Neural cell (in vitro differentiated cells): ENCODE data around the gene ADCY1. TPM values are rescaled to one million over a fixed set of nuclear protein-coding genes. Genes with fewer than 3 reads are reported as not detected.

Experiments used
- H2AFZ ChIP-seq: fragments of 200-600, 300-800 bp; sonication (generic), shearing (Covaris generic); 2 replicates; pipeline ENCODE4 v1.6.0; 2014; ENCODE audit warnings: low read depth, mild to moderate bottlenecking, antibody characterized with exemption, low read length, moderate library complexity
- H3F3A ChIP-seq: fragments of 200-600 bp; shearing (Covaris generic); 2 replicates; pipeline ENCODE4 v1.6.1; 2016; ENCODE audit warnings: mild to moderate bottlenecking, moderate library complexity, mixed read lengths, antibody characterized with exemption, low read length; ENCODE audit not compliant: insufficient read depth, poor library complexity, severe bottlenecking
- H3K27ac ChIP-seq: fragments of 200-600, 300-800 bp; sonication (generic), shearing (Covaris generic); 2 replicates; pipeline ENCODE4 v1.5.1; 2014; ENCODE audit warnings: mild to moderate bottlenecking, low read length, moderate library complexity
- H3K27me3 ChIP-seq: fragments of 300-800, 200-600 bp; sonication (generic), shearing (Covaris generic); 2 replicates; pipeline ENCODE4 v1.6.0; 2014; ENCODE audit warnings: mild to moderate bottlenecking, low read depth, low read length, moderate library complexity; ENCODE audit not compliant: insufficient read depth
- H3K36me3 ChIP-seq: fragments of 300-800, 200-600 bp; sonication (generic), shearing (Covaris generic); 2 replicates; pipeline ENCODE4 v1.5.1; 2014; ENCODE audit warnings: mild to moderate bottlenecking, antibody characterized with exemption, low read length, moderate library complexity; ENCODE audit not compliant: insufficient read depth
- H3K4me2 ChIP-seq: fragments of 300-800, 200-600 bp; sonication (generic), shearing (Covaris generic); 2 replicates; pipeline ENCODE4 v1.6.0; 2014; ENCODE audit warnings: mild to moderate bottlenecking, low read length
- H3K4me3 ChIP-seq: fragments of 300-800, 200-600 bp; sonication (generic), shearing (Covaris generic); 2 replicates; pipeline ENCODE4 v1.5.1; 2014; ENCODE audit warnings: mild to moderate bottlenecking, low read length, moderate library complexity
- H3K79me2 ChIP-seq: fragments of 200-600 bp; shearing (Covaris generic); replicated peaks from 2 replicates; pipeline ENCODE4 v1.6.0; 2014; ENCODE audit warnings: mild to moderate bottlenecking, low read length, moderate library complexity; ENCODE audit not compliant: insufficient read depth
- H3K9ac ChIP-seq: fragments of 300-800, 200-600 bp; sonication (generic), shearing (Covaris generic); 2 replicates; pipeline ENCODE4 v1.6.1; 2016; ENCODE audit warnings: mild to moderate bottlenecking, low read length, mixed read lengths
- H3K9me2 ChIP-seq: fragments of 200-600 bp; shearing (Covaris generic); 2 replicates; pipeline ENCODE4 v1.6.1; 2016; ENCODE audit warnings: mild to moderate bottlenecking, low read length, mixed read lengths; ENCODE audit not compliant: insufficient read depth
- H3K9me3 ChIP-seq: fragments of 200-600, 300-800 bp; sonication (generic), shearing (Covaris generic); 2 replicates; pipeline ENCODE4 v1.6.1; 2016; ENCODE audit warnings: mild to moderate bottlenecking, mixed run types, low read length, moderate library complexity, mixed read lengths
- H4K20me1 ChIP-seq: fragments of 200-600 bp; shearing (Covaris generic); 2 replicates; pipeline ENCODE4 v1.6.1; 2016; ENCODE audit warnings: mild to moderate bottlenecking, mixed run types; ENCODE audit not compliant: insufficient read depth
- CTCF ChIP-seq: fragments of 450-650 bp; IDR thresholded peaks from 2 replicates; pipeline ENCODE4 v1.5.1; 2014; ENCODE audit warnings: antibody characterized with exemption, mild to moderate bottlenecking, moderate library complexity; ENCODE audit not compliant: poor library complexity, severe bottlenecking
- EP300 ChIP-seq: fragments of 450-650 bp; conservative IDR thresholded peaks from 2 replicates; pipeline ENCODE4 v1.6.1; 2014; ENCODE audit warnings: antibody characterized with exemption, mild to moderate bottlenecking, moderate library complexity; ENCODE audit not compliant: poor library complexity, severe bottlenecking
- EZH2 ChIP-seq: fragments of 200-600, 300-800 bp; shearing (Covaris generic), sonication (generic); IDR thresholded peaks from 2 replicates; pipeline ENCODE4 v1.6.1; 2014; ENCODE audit warnings: antibody characterized with exemption, low read length, borderline replicate concordance, mild to moderate bottlenecking; ENCODE audit not compliant: insufficient read depth, poor library complexity, severe bottlenecking
- MXI1 ChIP-seq: fragments of 450-650 bp; conservative IDR thresholded peaks from 2 replicates; pipeline ENCODE4 v1.6.1; 2014; ENCODE audit warnings: antibody characterized with exemption, mild to moderate bottlenecking; ENCODE audit not compliant: poor library complexity, severe bottlenecking
- POLR2AphosphoS5 ChIP-seq: IDR thresholded peaks from 2 replicates; pipeline ENCODE4 v1.6.1; 2012
- RAD21 ChIP-seq: fragments of 450-650 bp; conservative IDR thresholded peaks from 2 replicates; pipeline ENCODE4 v1.6.1; 2014; ENCODE audit warnings: antibody characterized with exemption, mild to moderate bottlenecking, moderate library complexity
- REST ChIP-seq: IDR thresholded peaks from 2 replicates; pipeline ENCODE4 v1.6.1; 2012; ENCODE audit warnings: borderline replicate concordance
- SMC3 ChIP-seq: fragments of 450-650 bp; conservative IDR thresholded peaks from 2 replicates; pipeline ENCODE4 v1.6.1; 2014; ENCODE audit warnings: antibody characterized with exemption, mild to moderate bottlenecking, moderate library complexity; ENCODE audit not compliant: poor library complexity
- TAF1 ChIP-seq: IDR thresholded peaks from 2 replicates; pipeline ENCODE4 v1.6.1; 2012; ENCODE audit warnings: low read depth
- polyA plus RNA-seq: library from polyadenylated mRNA; depleted of rRNA; stranded (reverse); fragments of >200 nt; gene quantifications from 2 replicates; pipeline ENCODE4 v1.2.3, GENCODE V29; 2014

The ADCY1 gene
- polyA plus RNA-seq, 1 donor from 2014 or later = 14.8 TPM

GRCh38 chr7:45689797-45690761, 115.9 kb downstream of the ADCY1 start:
- Histone ChIP-seq H4K20me1 (no peaks in the 10 kb centered on the region), H3K27me3 (no peaks in the 10 kb centered on the region), H3K9me2 (no peaks in the 10 kb centered on the region), H3K36me3 (peaks cover 7% of the 10 kb centered on the region), H3K4me3 (no peak overlapping the region), H3K79me2 (no peaks in the 10 kb centered on the region), H3K9ac (no peak overlapping the region), H3F3A (no peaks in the 10 kb centered on the region), H3K9me3 (no peaks in the 10 kb centered on the region), H3K27ac (no peak overlapping the region), H2AFZ (no peak overlapping the region), H3K4me2 (no peak overlapping the region)
- TF ChIP-seq MXI1 (no peak), EP300 (no peak), RAD21 (no peak), SMC3 (no peak), TAF1 (no peak), CTCF (no peak), POLR2AphosphoS5 (no peak), EZH2 (no peak), REST (no peak)

- H3K36me3 ChIP-seq = peaks cover 7% of the 10 kb centered on the region
- no peak overlapping the region for H3K9ac ChIP-seq
- TF ChIP-seq POLR2AphosphoS5 (no peak), RAD21 (no peak), SMC3 (no peak), EZH2 (no peak), CTCF (no peak), REST (no peak), TAF1 (no peak)
- H3K4me2 ChIP-seq = no peak overlapping the region
- H3K79me2 ChIP-seq = no peaks in the 10 kb centered on the region
- no peak overlapping the region for H2AFZ ChIP-seq
- no peaks in the 10 kb centered on the region for H3F3A ChIP-seq
- no peaks in the 10 kb centered on the region for H3K9me3 ChIP-seq
- no peak overlapping the region for H3K4me3 ChIP-seq
- H4K20me1 ChIP-seq = no peaks in the 10 kb centered on the region
- no peak overlapping the region for H3K27ac ChIP-seq
- H3K9me2 ChIP-seq = no peaks in the 10 kb centered on the region
- H3K27me3 ChIP-seq = no peaks in the 10 kb centered on the region
These were observed 116.6 kb downstream of the ADCY1 start for GRCh38 chr7:45690762-45691150.
